ENCODE results near the gene RBP7.

DNA sequence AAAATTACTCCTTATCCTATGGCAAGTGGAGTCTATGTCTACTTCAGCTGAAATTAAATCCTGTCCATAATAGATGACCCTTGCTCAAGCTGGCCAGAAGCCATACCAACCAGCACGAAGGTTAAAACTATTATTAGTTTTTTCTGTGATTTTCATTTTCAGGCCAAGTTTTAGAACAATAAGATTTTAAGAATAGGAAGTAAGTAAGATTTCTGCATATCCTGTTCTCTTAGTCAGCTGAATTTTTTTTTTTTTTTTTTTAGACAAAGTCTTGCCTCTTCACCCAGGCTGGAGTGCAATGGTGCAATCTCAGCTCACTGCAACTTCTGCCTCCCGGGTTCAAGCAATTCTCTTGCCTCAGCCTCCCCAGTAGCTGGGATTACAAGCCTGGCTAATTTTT, 6.1 kb upstream of the RBP7 start:
- TF ChIP-seq SMC3 (IDR thresholded peaks at IDR 0.05; ENCODE audit: low read depth, low read length) (no peak), NFE2L2 (IDR thresholded peaks at IDR 0.05; ENCODE audit: low read depth, low read length) (no peak), POLR2A (IDR thresholded peaks at IDR 0.05; ENCODE audit: low read depth, low read length) (no peak), RCOR1 (IDR thresholded peaks at IDR 0.05; ENCODE audit: insufficient replicate concordance, low read length) (no peak), CEBPB (IDR thresholded peaks at IDR 0.05; ENCODE audit: low read depth, low read length) (no peak)
- TF ChIP-seq, protein P1, sequence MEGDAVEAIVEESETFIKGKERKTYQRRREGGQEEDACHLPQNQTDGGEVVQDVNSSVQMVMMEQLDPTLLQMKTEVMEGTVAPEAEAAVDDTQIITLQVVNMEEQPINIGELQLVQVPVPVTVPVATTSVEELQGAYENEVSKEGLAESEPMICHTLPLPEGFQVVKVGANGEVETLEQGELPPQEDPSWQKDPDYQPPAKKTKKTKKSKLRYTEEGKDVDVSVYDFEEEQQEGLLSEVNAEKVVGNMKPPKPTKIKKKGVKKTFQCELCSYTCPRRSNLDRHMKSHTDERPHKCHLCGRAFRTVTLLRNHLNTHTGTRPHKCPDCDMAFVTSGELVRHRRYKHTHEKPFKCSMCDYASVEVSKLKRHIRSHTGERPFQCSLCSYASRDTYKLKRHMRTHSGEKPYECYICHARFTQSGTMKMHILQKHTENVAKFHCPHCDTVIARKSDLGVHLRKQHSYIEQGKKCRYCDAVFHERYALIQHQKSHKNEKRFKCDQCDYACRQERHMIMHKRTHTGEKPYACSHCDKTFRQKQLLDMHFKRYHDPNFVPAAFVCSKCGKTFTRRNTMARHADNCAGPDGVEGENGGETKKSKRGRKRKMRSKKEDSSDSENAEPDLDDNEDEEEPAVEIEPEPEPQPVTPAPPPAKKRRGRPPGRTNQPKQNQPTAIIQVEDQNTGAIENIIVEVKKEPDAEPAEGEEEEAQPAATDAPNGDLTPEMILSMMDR (conservative IDR thresholded peaks at IDR 0.05; ENCODE audit: low read depth, low read length): no peak
